GM19023 (cell line): ENCODE results near the gene AGPS.
"Not testable (repeated sequence)": the region's sequence is repeated elsewhere in the genome, so short reads cannot be mapped to it uniquely, and the experiment has no call there.

Source experiments
- ATAC-seq: cut with Tn5 transposase; IDR thresholded peaks from one replicate; pipeline ENCODE4 v1.9.1; 2021; ENCODE audit warnings: mild to moderate bottlenecking, moderate library complexity; ENCODE audit not compliant: unreplicated experiment

Gene AGPS

DNA sequence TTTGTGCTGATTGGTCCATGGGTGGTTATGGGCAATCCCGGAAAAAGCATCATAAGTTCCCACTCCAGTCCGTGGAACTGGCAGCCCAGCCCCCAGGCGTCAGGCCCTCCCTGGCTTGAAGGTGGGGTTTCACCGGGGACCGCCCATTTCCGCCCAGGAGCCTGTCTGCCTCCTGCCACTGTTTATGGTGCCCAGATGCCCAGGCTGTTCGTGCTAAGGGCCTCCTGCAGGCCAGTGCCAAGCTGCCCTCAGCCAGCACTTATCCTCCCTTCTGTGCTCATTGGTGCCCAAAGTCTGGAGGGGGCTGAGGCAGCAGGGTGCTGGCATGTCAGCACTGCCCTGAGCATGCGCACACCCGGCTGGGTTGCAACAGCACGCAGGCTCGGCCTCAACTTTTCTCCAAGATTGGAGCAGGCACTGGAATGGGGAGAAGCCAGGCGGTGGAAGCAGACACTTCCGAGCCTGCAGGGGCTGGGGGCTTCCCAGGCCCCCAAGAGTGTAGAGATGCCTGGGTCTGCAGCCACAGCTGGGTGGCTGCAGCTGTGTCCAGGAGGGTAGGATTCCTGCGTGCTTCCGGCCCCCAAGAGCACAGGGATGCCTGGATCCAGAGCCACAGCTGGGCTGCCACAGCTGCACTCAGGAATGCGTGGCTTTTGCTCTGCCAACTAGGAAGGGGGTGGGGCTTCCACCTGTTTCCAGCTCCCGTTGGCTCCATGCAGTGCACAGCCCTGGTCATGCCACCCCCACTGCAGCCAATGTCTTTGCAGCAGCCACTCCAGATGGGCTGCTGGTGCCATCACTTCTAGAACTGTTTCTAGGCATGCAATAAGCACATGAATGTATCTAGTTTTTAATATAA, 74.0 kb downstream of the AGPS start:
- ATAC-seq = no peak

DNA sequence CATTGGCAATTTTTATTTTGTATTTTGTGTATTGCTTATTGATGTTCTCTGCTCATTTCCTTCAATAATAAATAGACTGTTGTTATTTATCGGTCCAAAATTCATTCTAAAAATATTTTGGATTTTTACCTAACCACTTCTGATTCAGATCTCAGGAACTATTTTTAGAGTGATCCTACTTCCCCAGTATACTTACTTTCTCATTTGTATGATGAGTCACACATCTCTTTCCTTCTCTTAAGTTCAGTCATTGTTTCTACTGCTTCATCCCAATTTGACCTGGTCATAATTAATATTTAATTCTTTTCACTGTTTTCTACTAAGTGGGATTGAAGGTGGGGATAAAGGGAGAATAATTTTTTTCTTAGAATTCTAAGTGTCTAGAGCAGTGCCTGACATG, 75.1 kb downstream of the AGPS start:
- no peak for ATAC-seq

DNA sequence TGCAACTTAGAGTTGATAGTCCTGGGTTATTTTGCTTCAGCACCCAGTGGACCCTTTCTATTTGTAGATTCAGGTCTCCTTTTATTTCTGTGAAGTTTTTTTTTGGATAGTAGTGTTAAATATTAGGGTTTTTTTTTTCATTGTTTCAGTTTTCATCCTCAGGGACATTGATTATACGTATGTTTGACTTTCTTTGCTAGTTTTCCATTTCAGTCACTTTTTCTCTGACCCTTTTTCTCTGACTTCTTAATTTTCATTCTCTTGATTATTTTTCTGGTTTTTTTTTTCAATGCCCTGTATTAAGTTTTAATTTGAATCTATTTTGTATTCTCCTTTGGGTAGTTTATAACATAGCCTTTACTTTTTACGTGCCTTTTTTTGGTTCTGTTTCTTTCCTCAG, 79.4 kb downstream of the AGPS start:
- no peak for ATAC-seq

DNA sequence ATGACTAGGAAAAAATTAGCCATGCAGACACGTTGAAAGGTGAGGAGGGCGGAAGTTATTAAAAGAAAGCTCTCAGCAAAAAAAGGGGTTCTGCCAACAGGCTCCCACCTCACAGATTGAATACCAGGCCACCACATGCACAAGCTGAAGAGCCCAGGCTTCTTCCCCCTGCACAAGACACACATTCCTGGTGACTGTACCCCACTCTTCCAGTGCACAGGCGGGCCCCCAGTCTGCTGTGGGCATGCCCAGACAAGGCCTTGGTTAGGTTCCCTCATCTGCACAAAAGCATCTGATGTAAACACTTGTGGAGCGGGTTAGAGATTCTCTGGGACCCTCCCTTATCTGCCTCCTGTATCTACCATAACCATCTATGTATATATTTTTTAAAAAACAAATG, 81.7 kb downstream of the AGPS start:
- no peak for ATAC-seq

DNA sequence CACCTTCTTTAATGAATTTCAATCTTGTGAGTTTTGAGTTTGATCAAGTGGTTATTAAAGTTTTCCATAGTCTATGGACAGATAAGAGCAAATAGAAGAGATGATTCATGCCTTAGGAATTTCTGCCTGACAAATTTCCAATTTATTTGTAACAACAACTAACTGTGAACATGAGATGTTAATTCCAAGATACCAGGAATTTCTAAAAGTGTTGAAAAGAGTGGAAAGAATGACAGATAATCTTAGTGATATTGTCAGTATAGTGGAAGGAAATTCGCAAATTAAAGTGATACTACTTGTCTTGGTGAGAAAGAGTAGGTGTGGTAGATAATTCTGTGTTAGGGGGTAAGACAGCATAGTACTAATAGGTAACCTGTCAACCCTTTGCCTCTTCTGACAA, 82.4 kb downstream of the AGPS start:
- no peak for ATAC-seq

DNA sequence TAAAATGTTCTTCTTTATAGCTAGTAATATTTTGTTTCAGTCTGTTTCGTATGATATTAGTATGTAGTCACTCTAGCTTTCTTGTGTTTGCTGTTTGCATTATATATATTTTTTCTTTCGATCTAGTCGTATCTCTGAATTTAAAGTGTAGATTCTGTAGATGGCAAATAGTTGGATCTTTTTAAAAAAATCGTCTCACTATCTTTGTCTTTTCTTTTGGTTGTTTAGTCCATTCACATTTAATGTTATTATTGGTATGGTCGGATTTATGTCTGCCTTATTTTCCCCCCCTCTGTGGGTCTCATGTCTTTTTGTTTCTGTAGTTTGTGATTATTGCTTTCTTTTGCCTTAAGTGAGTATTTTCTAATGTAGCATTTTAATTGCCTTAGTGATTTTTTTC, 84.3 kb downstream of the AGPS start:
- no peak for ATAC-seq

DNA sequence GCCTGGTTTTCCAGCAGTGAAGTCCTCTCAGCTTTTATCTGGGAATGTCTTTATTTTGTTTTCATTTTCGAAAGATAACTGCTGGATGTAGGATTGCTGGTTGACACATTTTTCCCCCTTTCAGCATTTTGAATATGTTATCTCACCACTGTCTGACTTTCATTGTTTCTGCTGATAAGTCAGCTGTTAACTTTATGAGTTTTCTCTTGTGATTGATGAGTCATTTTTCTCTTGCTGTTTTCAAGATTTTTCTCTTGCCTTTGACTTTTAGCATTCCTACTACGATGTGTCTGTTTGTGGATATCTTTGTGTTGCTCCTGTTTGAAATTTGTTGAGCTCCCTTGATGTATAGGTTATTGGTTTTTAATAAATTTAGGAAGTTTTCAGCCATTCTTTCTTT, 85.5 kb downstream of the AGPS start:
- no peak for ATAC-seq

DNA sequence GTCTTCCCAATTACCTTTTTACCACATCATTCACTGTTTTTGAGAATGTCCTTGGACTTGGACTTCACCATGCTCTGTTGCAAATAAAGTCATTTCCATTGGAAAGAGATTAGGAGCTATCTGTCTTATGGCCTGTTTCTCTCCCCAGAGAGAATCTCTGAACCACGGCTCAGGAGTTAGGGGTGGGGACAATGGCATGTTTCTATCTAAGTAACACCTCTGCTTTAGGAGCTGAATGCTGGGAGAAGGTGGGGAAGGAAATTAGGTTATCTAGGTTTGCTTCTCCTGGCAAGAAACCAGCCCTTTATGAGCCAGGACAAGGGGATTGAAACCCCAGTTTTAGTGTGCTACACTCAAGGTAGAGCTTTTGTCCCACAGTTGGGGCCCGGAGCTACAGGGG, 86.3 kb downstream of the AGPS start:
- no peak for ATAC-seq

DNA sequence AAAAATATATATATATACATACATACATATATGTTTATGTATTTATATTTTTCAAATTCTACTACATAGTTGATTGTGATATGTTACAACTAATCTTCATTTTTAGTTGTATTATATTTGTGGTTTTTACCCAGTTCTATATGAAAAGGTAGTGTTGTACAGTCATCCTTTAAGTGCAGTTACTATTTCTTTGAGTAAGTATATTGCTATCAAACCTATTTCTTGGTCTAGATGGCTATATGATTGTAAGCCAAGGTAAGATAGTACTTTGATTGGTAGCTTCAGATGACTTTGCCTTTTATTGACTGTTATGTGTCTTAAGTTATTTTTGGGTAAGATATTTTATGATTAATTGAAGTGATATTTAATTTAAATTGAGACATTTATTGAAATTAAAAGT, 89.6 kb downstream of the AGPS start:
- ATAC-seq = no peak

DNA sequence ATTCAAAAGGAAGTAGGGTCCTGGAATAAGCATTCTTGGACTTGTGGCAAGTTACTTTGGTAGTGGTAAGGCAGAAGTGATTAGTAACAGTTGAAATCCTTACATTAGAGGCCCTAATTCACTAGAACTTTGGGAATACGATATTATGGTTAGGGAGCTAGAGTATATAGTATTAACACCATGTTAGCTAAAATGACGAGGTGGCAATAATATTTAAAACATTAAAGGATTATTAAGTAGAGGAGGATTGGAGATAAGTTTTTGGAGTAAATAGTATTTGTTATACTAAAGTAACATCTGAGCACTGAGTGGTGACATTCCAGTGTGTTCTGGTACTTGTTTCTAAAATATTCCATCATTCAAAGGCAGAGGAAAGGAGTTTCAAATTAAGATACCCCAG, 91.0 kb downstream of the AGPS start:
- no peak for ATAC-seq

DNA sequence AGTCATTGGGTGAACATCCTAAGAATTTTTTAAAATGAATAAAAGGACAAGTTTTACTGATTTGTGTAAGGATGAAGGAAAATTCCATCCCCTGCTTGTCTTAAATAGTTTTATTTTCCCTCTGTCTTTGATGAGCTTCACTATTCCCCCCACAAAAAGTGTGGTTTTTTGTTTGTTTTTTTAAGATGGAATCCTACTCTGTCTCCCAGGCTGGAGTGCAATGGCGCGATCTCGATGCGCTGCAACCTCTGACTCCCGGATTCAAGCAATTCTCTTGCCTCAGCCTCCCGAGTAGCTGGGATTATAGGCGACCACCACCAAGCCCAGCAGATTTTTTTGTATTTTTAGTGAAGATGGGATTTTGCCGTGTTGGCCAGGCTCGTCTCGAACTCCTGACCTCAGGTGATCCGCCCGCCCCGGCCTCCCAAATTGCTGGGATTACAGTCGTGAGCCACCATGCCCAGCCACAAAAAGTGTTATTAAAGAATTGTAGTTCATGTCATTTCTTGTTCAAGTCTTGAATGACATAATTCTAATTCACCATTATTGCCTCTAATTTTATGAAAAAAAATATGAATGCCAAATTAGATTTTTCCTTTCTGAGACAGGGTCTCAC, 91.7 kb downstream of the AGPS start:
- ATAC-seq = no peak

DNA sequence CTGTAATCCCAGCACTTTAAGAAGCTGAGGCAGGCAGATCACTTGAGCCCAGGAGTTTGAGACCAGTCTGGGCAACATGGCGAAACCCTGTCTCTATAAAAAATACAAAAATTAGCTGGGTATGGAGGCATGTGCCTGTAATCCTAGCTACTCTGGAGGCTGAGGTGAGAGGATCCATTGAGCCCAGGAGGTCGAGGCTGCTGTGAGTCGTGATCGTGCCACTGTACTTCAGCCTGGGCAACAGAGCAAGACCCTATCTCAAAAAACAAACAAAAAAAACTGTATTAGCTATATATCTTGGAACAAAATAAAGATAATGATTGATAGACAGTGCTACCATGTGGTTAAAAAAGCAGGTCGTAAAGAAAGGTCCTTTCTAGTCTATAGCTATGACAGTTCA, 93.1 kb downstream of the AGPS start:
- not testable (repeated sequence) for ATAC-seq

DNA sequence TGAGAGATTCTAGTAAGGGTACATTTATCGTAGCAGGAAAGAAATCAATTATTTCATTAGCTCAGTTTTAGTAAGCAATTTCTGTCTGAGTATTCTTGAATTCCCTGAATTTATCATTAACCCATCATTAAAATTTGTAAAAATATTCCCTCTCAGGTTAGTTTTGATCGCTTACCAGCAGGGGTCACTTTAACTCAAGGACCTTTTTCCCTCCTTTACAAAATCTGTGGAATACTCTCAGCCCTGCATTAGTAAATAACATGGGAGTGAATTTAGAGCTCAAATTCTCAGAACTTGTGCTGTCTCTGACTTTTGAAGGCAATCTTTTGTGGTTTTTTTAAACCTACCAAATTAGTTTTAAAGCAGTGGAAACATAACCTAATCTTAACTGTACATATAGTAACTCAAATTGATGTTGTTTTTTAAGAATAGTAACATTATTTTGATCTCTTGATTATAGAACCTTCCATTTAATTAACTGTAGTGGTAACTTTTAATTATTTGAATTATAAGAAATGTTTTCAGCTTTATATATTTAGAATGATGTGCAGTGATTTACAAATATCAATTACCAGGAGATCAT, 97.2 kb downstream of the AGPS start:
- no peak for ATAC-seq

DNA sequence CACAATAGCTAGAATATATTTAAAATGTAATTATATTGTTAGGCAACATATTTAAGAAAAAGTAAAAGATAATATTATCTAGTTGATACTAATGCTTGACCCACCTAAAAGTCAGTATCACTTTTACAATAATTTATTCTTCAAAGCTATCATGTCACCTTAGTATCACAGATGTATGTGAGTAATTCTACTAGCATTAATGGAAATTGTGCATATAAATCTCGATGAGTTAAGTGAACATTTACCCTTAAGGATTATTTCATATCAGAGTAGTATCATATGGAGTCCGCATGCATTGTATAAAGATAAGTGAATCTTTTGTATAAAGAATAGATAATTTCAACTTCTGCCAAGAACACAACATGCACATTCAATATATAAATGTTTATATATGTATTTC, 103.4 kb downstream of the AGPS start:
- ATAC-seq = no peak

DNA sequence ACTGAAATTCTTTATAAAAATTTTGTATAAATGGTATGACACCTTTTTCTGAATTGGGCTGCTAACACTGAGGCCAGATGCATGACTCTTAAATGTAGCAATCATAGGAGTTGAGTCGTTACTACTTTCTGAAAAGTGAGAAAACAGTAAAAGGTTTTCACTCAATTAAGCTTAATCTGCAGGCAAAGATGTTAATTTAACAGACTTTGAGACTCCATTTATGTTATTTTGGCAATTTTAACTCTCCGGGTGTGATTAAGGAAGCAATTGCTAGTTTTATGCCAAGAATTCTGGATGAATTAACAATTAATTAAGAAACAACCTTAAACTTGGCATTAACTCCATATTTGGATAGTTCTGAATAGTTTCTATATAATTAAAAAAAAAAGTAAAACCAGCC, 104.3 kb downstream of the AGPS start:
- no peak for ATAC-seq

DNA sequence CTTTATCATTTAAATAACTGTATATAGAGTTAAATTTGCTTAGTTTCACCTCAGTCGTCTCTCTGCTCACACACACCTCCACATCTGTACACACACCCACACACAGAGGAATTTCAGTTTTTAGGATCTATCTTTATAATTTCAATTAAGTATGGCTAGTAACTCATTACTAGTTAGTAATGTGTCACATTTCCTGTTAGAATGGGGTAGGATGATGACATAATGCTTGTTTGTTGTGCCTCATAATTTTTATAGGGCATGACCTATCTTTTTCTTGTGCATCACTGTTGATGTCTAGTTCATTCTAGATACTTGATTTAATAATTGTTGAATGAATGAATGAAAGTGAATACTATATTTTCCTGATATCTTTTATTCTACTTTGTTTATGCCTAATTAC, 108.6 kb downstream of the AGPS start:
- no peak for ATAC-seq

DNA sequence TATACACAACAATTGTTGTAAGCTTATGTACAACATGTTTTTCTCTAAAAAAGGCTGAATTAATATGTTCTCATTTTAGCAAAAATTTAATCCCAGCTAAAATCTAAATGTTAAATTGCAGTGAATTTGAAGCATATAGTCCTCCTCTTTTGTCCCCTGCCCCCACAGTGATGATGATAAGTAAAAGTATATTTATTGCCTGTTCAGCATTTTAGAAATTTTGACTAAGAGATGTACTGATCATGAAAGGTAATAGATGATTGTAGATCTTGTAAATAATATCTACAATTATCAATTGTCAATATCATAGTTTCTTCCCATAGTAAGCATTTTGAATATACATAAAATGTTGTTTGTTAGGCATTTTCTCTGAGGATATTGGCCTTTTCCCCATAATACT, 113.9 kb downstream of the AGPS start:
- ATAC-seq = no peak

DNA sequence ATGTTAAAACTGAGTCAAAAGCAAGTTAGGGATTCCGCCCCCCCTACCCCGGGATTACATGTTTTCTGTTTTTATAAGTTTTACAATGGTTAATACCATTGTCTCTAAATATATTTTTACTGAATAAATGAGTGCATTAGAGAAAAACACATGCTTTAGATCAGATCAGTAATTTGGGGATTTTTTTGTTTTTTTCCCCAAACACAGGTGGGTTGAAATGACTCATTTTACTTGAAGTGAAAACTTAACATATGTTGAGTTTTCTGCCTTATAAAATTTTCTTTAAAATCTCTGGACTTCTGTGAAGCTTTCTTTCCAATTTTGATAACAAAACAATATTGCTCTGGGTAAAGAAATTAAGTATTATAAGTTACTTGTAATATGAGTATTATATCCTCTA, 114.4 kb downstream of the AGPS start:
- ATAC-seq = no peak

DNA sequence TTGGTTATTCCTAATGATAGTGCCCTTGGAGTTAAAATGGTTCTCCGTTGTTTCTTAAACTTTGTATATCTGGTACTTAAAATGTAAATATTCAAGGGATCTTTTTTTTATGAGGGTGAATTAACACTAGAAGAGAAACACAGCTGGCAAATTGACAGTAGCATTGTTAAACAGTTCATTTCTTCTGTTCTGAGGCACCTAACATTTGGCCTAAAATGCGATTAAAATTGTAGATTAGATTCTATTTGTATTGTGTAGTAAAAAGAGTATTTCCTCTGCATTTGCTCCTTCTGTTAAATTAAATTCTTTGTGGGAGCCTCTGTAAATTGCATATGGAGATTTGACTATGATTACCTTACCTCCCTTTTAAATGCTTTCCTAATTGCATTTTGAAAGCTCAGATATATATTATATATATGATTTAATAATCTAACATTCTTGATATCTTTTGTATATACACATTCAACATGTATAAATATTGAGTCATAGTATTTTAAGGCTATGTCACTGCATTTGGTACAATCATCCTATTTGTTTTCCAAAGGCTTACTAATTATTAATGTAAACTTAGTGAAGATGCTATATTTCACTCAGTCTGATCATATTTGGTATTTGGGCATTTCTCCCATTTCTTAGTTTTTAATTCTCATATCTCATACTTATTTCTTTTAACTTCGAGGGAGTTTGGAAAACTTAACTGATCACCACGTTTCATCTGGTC, 124.4 kb downstream of the AGPS start:
- ATAC-seq = no peak

DNA sequence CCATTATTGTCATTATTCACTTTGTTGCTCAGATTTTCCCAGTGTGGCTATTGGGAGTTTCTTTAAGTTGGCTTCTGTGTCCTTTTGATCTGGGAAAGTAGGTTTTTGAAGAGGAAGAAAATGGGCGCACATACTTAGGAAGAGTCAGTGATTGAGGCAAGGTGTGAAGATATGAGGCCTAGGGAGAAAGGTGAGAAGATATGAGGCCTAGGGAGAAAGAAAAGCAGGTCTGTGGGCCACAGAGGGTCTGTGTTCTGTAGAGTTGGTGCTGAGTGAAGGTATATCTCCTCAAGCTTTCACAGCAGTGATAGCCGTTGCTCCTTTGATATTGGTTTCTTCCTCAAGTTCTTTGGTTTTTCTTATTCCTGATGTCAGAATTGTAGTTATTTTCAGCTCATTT, 126.2 kb downstream of the AGPS start:
- no peak for ATAC-seq

DNA sequence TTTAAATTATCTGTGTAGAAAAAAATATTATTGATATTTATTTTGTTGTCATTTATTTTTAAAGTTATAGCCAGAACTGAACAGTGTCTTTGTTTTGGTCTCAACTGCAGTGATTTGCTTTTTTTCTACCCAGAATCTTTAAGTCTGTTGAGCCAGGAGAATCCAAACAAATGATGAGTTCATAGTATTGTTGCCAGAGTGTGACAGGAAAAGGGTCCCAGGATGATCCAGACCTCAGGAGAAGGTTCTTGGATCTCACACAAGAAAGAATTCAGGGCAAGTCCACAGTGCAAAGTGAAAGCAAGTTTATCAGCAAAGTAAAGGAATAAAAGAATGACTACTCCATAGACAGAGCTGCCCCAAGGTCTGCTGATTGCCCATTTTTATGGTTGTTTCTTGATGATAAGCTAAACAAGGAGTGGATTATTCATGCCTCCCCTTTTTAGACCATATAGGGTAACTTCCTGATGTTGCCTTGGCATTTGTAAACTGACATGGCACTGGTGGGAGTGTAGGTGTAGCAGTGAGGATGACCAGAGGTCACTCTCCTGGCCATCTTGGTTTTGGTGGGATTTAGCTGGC, 127.1 kb downstream of the AGPS start:
- no peak for ATAC-seq
